LNCaP clone FGC (cell line): ENCODE data around the gene HTT.

Experiments
- DNase-seq: peaks from one replicate; pipeline ENCODE4 v3.0.0-alpha.2; 2011; ENCODE audit warnings: low read depth
- H3K4me3 ChIP-seq: 2 replicates; pipeline ENCODE4 v1.5.1; 2011; ENCODE audit warnings: mild to moderate bottlenecking, low read depth, low read length, control low read depth
- CTCF ChIP-seq: IDR thresholded peaks from 2 replicates; pipeline ENCODE4 v1.5.1; 2012; ENCODE audit warnings: mild to moderate bottlenecking; ENCODE audit not compliant: control insufficient read depth, insufficient read depth; ENCODE audit errors: extremely low read depth

HTT gene

GRCh38 chr4:3106339-3107186, 32.1 kb downstream of the HTT start:
- DNase-seq = no peak
- peak; percentile 99 for TF ChIP-seq CTCF
- H3K4me3 ChIP-seq = no peak overlapping the region

DNA sequence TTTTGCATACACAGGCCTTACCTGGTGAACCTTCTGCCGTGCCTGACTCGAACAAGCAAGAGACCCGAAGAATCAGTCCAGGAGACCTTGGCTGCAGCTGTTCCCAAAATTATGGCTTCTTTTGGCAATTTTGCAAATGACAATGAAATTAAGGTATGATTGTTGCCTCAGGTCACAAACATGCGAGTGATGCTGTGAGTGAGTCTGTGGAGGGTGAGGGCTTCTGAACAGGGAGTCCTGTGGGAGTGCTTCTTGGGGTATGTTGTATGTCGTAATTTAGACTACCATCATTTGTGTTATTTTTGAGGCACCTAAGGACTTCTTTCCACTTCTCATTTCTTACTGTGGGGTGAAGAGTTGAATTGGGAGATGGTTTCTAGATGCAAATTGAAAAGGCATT, 32.8 kb downstream of the HTT start:
- TF ChIP-seq CTCF = no peak
- no peak for DNase-seq
- H3K4me3 ChIP-seq = no peak overlapping the region

- no peak for DNase-seq
- no peak overlapping the region for H3K4me3 ChIP-seq
- no peak for TF ChIP-seq CTCF
These were observed 33.2 kb downstream of the HTT start for GRCh38 chr4:3107691-3108121.

- no peak for TF ChIP-seq CTCF
- no peak for DNase-seq
- H3K4me3 ChIP-seq = no peak overlapping the region
These were observed 33.7 kb downstream of the HTT start for GRCh38 chr4:3108211-3108610.

DNA sequence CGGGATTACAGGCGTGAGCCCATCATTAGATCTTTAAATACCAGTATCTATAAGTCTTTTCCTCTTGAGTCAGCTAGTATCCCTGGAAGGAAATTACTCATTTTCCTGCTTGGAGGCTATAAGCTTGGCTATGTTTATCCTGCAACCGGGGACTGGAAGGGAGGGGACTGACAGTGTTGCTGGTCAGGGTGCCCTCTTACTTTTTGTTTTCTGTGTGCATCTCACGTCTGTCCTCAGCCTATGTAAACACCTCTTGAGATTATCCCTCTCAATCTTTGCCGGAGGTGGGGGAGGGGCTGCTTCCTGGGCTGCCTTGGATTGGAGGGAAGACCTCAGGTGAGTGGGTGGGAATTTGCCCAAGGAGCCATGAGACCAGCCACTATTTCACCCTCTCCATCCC, 37.0 kb downstream of the HTT start:
- no peak for DNase-seq
- H3K4me3 ChIP-seq = no peak overlapping the region
- no peak for TF ChIP-seq CTCF

DNA sequence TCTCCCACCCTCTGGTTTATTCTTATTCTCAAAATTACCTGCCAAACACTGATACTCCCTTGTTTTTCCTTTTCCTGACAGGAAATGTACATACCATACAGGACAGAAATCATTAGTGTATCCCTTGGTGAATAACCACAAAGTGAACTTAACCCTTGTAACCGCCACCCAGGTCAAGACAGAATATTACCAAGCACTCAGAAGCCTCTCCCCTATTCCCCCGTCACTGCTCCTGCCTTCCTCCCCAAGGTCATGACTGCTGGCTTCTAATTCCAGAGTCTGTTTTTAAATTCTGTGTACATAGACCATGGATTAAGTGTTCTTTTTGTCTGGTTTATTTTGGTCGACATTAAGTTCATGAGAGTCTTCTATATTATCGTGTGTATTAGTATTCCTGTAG, 37.7 kb downstream of the HTT start:
- no peak overlapping the region for H3K4me3 ChIP-seq
- no peak for TF ChIP-seq CTCF
- DNase-seq = no peak
